ENCODE results near the gene DZANK1.

- TF ChIP-seq EZH2 (IDR thresholded peaks at IDR 0.05; ENCODE audit: low read depth, low read length, severe bottlenecking), result no peak
- TF ChIP-seq CHD1 (IDR thresholded peaks at IDR 0.05; ENCODE audit: low read depth, low read length), result no peak
- TF ChIP-seq ZNF274 (IDR thresholded peaks at IDR 0.05; ENCODE audit: borderline replicate concordance, extremely low read depth, low read length), result no peak
- no peak for TF ChIP-seq CTCF (IDR thresholded peaks at IDR 0.05; ENCODE audit: control extremely low read depth in 1 of 3, insufficient read depth in 1 of 3, low read depth in 1 of 3, low read length in 3 of 3)
- no peak for TF ChIP-seq EP300 (IDR thresholded peaks at IDR 0.05; ENCODE audit: borderline replicate concordance in 1 of 2, low read depth in 2 of 2, low read length in 2 of 2)
- TF ChIP-seq USF2 (IDR thresholded peaks at IDR 0.05; ENCODE audit: low read length), result no peak
- TF ChIP-seq POLR2AphosphoS5 (IDR thresholded peaks at IDR 0.05; ENCODE audit: low read depth, low read length), result no peak
- no peak for TF ChIP-seq RAD21 (IDR thresholded peaks at IDR 0.05 in 1 of 2, conservative IDR thresholded peaks at IDR 0.05 in 1 of 2; ENCODE audit: low read depth in 2 of 2, low read length in 2 of 2)
- no peak for TF ChIP-seq MAX (IDR thresholded peaks at IDR 0.05)
Measured at GRCh38 chr20:18443886-18444285, 22.9 kb downstream of the DZANK1 start.
